ENCODE measurements around the gene NHSL2. TPM values are rescaled to one million over a fixed set of nuclear protein-coding genes. Genes with fewer than 3 reads are reported as not detected.

NHSL2 gene
- total RNA-seq, result under 0.01 TPM in 2 replicates

GRCh38 chrX:71910643-71910985 is at the start of gene NHSL2:
Gene NHSL2 (plus strand): TSS chrX:71910845.

GRCh38 chrX:72131317-72132294 is 221.0 kb downstream of the NHSL2 start, which contains the start of gene RTL5:
Gene RTL5 (minus strand): TSS chrX:72131915.

DNA sequence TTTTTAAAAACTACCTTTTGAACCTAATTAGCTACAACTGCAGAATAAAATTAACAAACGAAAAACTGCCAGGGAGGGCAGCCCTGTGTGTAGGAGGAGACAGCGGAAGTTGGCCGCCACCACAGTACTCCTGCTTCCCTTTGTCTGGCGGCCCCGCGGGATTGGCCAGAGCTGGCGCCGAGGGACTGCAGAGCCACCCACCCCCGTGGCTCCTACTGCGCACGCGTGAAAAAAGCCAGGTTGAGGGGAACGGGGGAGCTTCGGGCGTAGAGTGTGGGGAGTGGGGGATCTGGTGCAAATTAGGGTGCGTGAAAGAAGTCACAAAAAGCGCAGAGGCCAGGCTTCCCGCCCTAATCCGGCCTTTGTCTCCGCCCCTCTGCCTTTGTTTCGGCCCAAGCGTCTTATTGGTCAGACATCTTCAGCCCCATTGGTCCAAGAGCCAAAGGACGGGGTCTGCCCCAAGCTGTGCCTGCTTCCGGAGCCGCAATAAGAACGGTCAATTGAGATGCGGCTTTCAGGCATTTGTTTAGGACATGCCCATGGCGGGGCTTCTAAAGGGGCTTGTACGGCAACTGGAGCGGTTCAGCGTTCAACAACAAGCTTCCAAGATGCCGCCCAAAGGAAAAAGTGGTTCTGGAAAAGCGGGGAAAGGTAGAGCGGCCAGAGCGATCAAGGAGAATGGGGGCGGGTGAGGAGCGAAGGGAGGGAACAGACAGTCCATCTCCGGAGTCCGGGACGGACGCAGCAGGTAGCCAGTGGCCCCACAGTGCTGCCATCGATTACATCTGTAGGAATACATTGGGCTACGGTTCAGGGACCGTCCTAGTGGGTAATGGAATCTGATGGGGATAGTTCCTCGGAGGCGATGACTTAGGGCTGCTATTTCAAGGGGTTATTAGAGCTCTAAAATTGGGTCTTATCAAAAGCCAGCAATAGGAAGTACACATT is 270.8 kb downstream of the NHSL2 start, which contains the start of gene PIN4:
Gene PIN4, plus strand, starts transcription at position 580 of the 948 bp plus-strand sequence. Its CDS starts 29 bp downstream, at position 609.

Other genes starting within 250 kb of the NHSL2 start
- gene CXorf49, start 192.6 kb upstream of the NHSL2 start, total RNA-seq, result 0.24 TPM in 1 of 2 replicates, not detected in the other
- 0.24 TPM in 1 of 2 replicates, not detected in the other for gene CXorf49B, start 147.5 kb upstream of the NHSL2 start, total RNA-seq
- 0.21 and 0.24 TPM in 2 replicates for gene RTL5, start 221.1 kb downstream of the NHSL2 start, total RNA-seq